Activated CD8-positive, alpha-beta memory T cell treated with anti-CD3 and anti-CD28 coated beads for 36 hours (primary cell): ENCODE measurements around the gene DOCK2. TPM values are rescaled to one million over a fixed set of nuclear protein-coding genes. Genes with fewer than 3 reads are reported as not detected.

Experiments
- CTCF ChIA-PET: fragments of 350-600 bp; sonication (Branson Sonifier 250); formaldehyde crosslinking; loops from one replicate; lab custom pipeline; 2021; ENCODE audit warnings: antibody characterized with exemption; lab: Charles Lee
- POLR2A ChIA-PET: fragments of 350-600 bp; sonication (Branson Sonifier 250); formaldehyde crosslinking; loops from one replicate; lab custom pipeline; 2021; ENCODE audit warnings: antibody characterized with exemption; lab: Charles Lee
- total RNA-seq, 2 experiments: library from RNA; stranded (reverse); gene quantifications; one replicate each; pipeline ENCODE4 v1.2.3, GENCODE V29; 2021

The DOCK2 gene
- total RNA-seq, 2 experiments from 2014 or later = 168 to 174 TPM

DNA sequence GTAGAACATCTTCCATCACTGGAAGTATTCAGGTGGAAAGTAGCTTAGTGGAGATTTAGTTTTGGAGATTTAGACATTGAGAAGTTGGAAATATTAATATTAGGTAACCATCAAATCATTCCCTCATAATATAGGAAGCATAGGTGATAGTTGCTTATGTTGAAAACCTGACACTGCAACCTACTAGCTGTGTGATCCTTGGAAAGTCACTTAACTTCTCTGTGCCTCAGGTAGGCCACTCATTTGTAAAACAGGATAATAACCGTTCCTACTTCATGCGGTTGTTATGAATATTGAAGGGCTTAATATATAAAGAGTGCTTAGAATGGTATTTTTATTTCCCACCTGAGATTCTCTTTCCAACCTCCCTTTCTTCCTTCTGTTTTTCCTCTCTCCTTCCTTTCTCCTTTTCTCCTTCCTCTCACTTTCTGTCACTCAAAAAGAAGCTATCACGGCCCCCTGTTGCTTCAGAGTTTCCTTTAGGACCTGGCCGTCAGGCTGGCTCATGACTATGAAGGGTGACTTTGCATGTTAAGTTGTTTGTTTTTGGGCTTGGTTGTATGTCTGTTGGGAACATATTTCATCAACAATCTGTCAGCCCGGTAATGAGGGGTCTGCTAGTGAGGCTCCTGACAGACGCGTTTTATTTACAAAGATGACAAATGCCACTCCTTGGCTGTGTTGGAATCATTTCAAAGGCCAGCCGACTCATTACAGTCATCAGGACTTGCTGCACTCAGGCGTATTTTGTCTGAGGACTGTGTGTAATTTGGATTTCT, 31.0 kb downstream of the DOCK2 start:
- ChIA-PET CTCF (no interaction called here), POLR2A (no interaction called here)

DNA sequence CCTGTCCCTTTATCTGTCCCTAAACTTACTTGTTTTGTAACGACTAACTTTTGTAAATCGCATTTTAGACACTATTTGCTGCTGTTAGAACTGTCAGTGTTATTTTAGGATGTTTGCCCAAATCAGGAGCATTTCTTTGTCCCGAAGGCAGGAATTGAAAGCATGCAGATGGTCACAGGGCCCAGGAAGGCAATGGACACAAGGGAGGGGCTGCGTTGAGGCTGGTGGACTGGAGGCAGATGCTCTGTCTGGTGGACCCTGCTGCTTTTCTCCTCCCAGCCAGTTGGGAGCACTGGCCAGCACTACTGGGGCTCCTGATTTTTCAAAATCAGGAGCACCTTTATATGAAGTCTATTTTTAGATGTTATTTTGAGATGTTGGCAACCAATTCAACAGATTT, 31.7 kb downstream of the DOCK2 start:
- ChIA-PET POLR2A (no interaction called here), CTCF (interaction anchor here (0.6 kb wide), 1 partner anchor 79 kb away, joined by 3 read pairs; no protein-coding TSS in a partner anchor)

DNA sequence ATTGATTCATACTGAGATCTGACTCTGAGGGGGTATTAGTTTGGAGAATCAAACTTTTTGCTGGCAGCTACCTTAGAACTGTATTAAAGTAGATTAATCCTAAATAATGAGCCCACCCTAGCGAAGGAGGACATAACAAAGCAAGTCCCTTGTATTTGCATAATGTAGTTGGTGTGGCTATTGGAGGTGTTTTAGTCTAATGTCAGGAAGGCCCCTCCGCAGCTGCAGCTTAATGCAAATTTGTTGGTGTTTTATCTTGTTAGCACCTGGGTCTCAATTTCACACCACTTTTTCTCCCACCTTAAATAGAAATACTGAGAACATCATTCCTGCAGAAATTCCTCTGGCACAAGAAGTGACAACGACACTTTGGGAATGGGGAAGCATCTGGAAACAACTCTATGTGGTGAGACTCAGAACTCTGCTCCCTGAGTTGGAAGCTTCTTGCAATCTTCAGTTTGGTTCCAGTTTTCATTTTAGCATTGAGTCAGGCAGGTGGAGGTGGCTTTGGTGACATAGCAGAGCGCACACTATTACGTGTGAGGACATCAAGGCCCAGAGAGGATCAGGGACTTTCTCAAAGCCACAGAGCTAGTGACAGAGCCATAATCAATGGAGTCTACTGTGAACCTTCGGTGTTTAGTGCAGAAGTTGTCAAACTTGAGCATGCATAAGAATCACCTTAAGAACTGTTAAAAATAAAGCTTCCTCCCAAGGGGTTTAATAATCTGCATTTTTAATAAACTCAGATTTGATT, 33.9 kb downstream of the DOCK2 start:
- CTCF ChIA-PET = interaction anchor here (0.9 kb wide), 1 partner anchor 10 kb away, joined by 3 read pairs; no protein-coding TSS in a partner anchor
- POLR2A ChIA-PET = no interaction called here

DNA sequence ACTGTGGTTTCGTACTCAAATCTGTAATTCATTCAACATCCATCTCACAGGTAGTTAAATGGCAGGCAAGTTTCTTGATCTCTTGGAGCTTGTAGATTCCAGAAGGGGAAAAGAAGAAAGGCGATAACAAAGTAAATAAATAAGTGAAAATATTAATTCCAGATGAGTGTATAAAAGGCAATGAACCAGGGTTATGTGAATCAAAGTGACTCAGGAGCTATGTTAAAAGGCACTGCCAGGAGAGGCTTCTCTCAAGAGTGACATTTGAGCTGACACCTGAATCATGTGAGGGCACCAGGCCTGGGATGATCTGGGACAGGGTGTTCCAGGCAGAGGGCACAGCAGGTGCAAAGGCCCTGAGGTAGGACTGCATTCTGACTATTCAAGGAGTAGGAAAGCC, 45.0 kb downstream of the DOCK2 start:
- POLR2A ChIA-PET = no interaction called here
- CTCF ChIA-PET = no interaction called here

DNA sequence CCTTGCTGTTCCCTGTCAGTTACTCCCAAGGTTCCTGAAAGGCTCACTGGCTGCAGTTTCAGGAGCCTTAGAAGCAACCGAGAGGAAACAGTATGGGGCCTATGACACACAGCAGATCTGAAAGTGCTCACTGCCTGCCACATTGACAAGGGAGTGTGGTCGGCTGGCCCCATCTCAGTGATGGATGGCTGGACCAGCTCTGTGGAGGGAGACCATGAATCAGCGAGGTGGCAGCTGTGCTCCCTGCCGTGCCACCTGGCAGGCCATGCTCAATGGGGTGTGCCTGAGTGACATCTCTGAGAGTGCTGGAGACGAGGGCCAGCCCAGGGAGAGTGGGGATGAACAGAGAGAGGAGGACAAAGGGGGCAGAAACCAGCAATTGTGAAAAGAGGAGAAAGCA, 49.1 kb downstream of the DOCK2 start:
- POLR2A ChIA-PET = no interaction called here
- CTCF ChIA-PET = no interaction called here

DNA sequence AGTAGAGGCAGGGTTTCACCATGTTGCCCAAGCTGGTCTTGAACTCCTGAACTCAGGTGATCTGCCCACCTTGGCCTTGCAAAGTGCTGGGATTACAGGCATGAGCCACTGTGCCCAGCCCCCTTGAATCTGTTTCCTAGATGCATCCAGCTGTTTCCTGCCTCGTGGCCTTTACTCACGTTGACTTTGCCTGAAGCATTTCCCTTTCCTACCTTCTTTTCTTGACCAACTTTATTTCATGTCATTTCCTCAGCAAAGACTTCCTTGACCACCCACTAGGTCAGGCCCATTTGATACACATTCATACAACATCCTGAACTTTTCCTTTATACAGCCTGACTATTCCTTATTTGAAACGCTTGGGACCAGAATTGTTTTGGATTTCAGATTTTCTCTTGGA, 51.0 kb downstream of the DOCK2 start:
- CTCF ChIA-PET = no interaction called here
- POLR2A ChIA-PET = no interaction called here

DNA sequence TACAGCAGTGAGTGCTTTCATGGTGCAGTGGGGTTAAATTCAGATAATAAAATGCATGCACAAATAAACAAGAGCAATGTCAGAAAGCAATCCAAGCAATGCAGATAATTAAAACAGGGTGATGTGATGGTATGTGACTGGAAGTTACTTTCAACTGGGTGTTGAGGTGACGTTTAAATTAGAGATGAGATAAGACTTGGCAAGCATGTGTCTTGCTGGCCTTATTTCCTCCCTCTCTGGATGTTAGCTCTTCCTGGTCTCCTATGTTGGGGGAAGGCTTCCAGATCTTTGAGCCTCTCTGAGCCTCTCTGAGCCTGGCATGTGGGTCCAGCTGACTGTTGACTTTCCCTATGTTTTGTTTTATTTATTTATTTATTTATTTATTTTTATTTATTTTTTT, 54.4 kb downstream of the DOCK2 start:
- ChIA-PET POLR2A (no interaction called here), CTCF (no interaction called here)

DNA sequence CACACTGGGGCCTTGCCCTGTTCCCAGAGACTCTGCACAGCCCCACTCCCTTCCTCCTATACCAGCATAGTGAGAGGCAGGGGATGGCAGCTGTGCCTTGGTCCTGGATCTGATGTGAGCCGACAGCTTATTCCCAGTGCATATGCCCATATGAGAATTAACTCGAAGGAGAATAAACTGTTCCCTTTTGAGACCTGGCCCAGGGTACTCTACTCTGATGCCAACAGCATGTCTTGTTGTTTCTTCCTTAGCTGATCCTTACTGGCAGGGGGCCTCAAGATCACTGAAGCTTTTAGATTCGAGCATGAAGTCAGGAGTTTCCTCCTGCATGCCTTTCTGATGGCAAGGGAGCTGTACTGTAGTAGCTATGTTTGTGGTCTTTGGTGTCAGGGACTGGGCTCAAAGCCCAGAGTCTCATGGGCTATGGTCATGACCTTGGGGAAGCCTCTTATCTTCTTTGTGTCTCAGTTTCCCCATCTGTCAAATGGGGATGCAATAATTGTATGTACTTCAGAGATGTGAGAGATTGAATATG, 57.1 kb downstream of the DOCK2 start:
- CTCF ChIA-PET = interaction anchor here (1.3 kb wide), 1 partner anchor 14 kb away, joined by 3 read pairs; no protein-coding TSS in a partner anchor
- POLR2A ChIA-PET = no interaction called here

DNA sequence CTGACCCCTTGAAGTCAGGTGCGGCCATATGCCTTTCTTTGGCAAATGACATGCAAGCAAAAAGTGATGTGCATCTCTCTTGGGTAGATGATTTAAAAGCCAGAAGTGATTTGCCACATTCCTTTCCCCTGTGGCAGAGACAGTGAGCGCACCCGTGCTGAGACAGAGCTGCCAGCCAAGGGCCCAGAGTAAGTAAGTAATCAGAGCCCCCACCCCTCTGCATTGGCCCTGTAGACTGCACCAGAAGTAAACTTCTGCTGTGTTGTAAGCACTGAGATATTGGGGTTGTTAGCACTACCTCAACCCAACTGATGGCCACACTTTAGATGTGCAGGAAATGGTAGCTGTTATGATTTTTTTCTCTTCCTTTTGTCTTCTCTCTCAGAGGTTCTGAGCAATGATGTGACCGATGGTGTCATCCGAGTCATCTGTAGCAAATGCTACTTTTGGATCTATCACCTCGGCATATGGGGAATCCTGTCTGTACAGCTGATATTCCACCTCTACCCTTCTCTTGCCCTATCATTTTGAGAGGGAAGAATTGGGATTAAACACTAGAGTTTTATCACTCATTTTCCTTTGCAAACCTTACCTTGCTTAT, 58.0 kb downstream of the DOCK2 start:
- CTCF ChIA-PET = no interaction called here
- POLR2A ChIA-PET = no interaction called here

DNA sequence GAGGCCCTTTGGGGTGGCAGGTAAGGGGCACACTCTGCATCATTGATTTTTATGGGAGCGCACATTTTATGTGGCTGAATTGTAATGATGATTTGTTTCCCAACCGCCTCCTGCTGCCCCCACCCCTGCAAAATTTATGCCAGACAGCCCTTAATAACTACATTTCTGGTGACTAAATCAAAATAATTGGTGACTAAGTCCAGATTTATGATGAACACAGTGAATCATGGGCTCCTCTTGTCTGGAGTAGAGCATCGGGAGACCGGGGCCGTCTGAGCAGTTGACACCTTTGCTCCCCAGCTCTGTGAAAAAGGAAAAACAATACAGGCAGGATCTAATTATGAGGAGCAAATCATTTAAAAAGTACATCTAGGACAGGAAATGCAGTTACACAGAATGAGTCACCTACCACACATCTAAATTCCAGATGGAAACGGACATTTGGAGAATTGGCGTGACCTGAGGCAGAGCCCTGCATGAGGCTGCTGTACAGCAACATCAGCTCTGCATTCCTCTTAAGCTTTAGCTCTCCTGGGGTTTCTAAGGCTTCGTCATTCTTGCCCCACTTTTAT, 58.9 kb downstream of the DOCK2 start:
- ChIA-PET POLR2A (no interaction called here), CTCF (no interaction called here)

DNA sequence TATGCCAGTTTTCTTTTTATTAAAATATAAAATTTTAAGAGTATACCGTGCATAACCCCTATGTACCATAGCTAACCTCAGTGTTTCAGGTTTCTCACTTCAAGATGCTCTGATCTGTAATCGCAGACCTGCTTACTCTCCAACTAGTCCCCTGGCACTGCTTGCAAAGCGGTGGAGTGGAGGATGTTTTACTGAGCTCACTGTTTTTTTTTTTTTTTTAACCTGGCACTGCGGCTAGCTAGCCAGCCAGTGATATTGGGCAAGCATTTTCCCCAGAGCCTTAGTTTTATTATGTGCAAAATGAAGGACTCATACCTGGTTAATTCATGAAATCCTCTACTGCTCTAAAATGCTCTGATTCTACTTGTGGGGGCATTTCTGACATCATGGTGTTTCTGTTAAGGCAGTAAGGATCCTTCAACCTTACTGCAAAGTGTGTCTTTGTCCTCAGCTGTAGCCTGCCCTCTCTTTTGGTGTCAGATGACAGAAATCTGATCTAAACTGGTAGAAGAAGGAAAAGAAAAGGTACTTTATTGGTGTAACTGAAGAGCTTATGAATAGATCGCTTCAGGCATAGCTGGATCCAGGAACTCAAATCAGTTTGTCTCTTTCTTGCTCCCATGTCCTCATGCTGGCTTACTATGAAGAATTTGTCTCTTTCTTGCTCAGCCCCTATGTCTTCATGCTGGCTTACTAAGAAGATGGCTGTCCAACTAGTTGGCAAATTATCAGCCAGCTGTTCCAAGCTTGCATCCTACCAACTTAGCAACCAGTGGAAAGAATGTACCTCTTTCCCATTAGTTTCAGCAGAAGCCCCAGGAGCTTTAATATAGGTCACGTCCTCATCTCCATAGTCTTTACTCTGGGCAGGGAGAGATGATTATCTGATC, 59.8 kb downstream of the DOCK2 start:
- ChIA-PET CTCF (no interaction called here), POLR2A (no interaction called here)

DNA sequence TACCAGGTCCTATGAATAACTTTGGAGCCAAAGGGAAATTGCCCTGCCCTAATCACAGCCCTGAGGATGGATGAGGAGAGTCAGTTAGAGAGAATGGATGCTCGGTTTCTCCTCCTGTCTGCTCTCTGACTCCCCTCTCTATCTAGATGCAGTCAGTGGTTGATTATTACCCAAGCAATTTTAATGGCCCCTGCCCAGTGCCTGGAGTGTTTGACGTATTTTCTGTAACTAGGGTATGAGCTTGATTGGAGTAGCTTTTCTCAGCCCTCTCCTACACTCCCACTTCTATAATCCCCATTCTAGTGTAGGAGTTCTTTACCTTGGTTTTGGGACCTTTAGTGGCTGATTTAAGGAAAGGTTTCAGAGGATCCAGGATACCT, 60.4 kb downstream of the DOCK2 start:
- CTCF ChIA-PET = no interaction called here
- POLR2A ChIA-PET = no interaction called here

DNA sequence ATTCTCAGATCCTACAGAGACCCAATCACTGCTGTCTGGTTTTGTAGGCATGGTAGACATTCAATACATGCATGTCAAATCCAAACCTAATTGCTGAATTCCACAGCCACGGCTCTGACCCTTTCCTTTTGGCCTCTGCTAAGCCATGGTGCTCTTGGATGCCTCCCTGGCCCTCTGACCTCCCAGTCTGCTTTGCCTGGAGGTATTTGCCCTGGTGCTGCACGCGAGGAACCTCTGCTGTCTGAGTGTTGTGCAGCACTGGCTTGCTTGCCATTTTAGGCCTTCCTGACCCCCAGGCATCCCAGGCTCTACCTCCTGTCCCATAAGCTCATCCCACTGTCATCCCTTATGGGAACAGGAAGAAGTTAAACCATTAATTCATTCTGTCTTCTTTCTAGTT, 60.9 kb downstream of the DOCK2 start:
- ChIA-PET CTCF (no interaction called here), POLR2A (no interaction called here)

DNA sequence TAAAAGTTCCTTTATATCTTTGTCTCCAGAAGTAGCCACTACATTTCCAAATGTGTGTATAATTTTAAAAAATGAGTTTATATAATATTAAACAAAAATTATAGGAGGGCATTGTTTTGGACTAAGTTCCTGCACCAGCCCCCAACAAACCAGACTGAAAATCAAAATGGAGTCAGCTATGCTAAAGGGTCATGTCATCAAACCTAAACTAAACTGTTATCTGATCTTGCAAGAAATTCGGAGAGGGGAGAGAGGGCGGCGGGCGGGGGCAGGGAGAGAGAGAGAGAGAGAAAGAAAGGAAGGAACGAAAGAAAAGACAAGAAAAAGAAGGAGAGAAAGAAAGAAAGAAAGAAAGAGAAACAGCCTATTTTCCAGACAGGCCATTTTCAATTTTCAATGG, 63.5 kb downstream of the DOCK2 start:
- ChIA-PET POLR2A (interaction anchor here (0.9 kb wide), 1 partner anchor 117 kb away, joined by 3 read pairs; the partner anchor contains the start of gene SPDL1), CTCF (no interaction called here)

DNA sequence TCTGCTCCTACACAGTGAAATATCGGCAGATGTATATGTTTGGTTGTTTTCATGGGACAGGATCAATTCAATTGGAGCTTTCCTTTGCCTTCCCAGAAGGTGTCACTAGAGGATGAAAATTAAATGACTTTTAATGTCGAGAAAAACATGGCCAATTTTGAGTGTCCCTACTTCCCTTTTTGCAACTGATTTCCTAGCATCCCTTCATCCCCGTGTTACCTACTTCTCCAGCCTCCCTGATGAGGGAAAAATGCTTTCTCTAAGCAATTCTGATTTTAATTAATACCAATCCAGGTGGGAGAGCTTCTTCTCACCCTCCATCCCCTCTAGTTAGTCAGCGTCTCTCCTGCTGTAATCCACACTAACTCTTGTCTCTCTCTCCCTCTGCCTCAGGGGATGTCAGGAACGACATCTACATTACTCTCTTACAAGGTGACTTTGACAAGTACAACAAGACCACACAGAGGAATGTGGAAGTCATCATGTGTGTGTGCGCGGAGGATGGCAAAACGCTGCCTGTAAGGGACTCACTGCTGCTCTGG, 64.9 kb downstream of the DOCK2 start:
- CTCF ChIA-PET = interaction anchor here (1.4 kb wide), 1 partner anchor 64 kb away, joined by 3 read pairs; no protein-coding TSS in a partner anchor
- POLR2A ChIA-PET = interaction anchor here (1.2 kb wide), 1 partner anchor 118 kb away, joined by 3 read pairs; the partner anchor contains the start of gene SPDL1

DNA sequence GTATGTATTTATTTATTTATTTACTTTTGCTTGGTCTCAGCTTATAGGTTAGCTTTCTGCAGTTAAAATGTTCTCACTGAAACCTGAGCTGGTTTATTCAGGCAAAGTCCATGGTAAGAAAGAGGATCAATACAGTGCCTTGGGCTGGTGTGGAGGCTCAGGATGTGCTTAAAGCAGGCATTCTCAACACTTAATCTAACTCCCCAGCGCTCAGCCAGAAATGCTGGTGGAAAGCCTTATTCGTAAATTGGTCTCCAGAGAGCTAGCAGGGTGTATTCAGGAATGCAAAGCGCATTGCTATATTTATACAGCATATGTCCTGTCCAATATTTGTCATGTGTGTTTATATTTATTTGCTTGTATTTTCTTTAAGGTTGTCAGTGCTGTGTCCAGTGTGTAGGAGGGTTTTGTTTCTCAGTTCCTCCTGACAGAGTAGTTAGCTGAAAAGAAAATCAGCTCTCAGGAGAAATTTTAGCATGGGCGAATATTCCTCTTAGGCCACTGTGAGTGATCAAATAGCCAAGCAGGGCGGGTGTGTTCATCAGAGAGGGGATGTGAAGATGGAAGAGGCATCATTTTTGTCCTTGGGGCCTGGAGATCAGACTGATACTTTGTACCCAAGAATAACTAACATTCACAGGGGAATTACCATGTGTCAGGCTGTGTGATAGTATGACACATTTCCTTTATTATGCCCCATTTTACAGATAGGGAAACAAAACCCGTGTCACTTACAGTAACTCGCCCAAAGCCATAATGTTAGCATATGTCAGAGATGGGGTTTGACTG, 65.8 kb downstream of the DOCK2 start:
- ChIA-PET POLR2A (interaction anchor here (1.2 kb wide), 1 partner anchor 119 kb away, joined by 3 read pairs; the partner anchor contains the start of gene SPDL1), CTCF (no interaction called here)

DNA sequence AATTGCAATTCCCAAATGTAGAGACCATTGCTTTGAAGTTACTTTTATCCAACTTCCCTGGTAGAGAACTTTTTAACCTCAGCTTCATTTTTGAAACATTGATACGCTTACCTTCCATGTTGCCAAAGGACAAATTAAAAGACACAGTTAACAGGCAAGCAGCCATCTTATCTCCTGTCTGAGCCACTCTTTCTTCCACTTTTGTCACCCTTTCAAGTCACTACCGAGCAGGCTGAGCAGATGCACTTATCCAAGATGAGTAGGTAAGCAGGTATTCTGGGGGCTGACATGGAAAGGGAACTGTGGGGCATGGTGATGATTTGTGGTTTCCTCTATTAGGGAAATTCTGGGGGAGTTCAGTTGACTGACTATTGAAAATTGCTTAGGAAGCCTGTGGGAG, 66.7 kb downstream of the DOCK2 start:
- CTCF ChIA-PET = no interaction called here
- POLR2A ChIA-PET = no interaction called here

DNA sequence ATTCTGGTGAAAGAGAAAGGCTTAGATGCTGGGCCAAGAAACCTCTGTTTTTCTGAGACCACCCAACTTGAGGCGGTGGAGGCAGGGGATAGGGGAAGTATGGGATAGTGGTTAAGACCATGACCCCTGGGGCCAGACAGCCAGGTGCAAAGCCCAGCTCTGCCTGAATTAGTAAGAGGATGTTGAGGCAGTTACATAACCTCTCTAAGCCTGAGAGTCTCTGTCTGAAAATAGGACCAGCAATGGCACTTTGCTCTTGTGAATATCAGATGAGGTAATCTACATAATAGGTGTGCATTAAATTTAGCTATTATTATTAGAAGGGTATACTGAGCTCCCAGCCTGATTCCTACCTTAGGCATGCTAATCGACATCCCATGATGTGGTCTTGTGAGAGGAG, 68.2 kb downstream of the DOCK2 start:
- POLR2A ChIA-PET = no interaction called here
- CTCF ChIA-PET = no interaction called here
